NCI-H748 treated with DMSO at 0.1 percent for 48 hours (cell line): ENCODE data around the gene KLF7.
A peak's percentile ranks its signal among the peaks of the same experiment; 100 is the strongest.

Experiments
- DNase-seq: peaks from one replicate; lab custom pipeline; 2025; lab: John Stamatoyannopoulos, UW

The KLF7 gene

DNA sequence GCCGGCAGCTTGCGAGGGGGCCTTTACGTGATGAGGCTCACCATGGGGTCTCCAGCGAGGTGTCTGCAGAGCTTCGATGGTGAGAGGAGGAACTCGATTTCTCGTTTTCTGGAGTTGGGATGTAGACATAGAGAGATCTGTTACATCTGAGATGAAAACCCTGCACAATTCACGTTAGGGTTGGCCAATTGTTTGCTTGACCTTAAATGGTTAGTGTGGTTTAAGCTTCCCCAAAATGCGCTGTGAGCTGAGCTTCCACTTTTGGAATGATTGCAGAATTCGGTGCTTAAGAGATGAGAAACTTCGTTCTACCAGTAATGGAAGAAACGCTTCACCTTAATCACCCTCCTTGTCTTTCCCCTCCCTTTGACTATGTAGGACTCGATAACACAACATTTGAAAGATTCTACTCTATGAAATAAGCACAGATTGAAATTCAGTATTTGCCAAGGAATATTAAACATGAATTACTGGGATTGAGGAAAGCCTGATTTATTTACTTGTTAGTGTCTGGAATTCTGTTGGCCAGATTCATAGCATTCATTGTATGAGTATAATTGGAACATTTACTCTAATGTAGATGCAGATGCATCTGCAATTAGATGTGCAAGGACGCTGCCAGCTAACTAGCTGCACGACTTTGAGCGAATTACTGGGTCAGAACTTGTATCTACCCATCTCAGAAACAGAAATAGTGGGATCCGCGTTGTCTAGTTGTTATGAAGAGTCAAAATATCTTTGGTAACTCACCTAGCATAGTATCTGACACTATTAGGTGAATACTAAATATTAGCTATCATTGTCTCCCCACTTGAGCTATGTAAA is 1.6 kb upstream of the KLF7 start:
- no peak for DNase-seq

DNA sequence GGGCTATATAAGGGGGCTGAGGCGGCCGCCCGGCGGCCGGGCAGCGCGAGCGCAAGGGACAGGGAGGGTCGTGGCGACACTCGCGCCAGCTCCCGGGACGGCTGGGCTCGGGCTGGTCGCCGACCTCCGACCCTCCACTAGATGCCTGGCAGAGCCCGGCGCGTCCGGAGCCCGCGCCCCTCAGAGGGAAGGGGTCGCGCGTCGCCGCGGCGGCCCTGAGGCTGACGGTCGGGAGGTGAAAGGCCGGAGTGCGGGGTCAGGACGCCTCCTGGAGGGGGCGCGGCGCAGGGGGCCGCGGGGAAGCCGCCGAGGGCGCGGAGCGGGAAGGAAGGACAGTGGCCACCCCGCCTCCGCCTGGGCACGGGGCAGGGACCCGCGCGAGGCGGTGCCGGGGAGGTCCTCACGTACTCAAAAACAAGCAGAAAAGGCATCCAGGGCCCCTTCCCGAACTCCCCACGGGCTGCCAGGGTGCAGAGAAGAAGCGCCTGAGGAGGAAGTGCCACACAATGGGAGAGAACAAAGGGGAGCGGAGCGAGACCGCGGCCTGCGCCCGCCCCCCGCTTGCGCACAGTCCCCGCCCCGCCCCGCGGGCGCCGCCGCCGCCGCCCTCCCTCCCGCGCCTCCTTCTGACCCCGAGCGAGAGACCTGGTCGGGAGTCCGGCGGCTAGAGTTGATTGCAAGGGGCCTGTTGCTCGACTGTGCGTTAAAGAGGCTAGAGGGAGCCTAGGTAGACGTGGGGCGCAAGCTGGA is 776 bp upstream of the KLF7 start:
- peak; percentile 62 for DNase-seq

DNA sequence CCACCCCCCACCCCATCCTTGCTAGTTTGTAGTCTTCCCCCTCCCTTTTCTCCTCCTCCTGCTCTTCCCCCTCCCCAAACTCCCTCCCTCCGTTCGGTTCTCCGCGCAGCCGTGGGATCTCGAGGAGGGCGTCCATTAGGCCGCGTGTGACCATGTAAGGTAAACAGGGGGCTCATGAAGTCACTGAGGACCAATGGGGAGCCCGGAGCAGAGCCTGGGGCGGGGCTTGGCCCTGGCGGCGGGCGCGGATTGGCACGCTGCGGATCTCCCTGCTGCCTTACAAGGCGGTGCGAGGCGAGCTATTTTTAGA is 246 bp upstream of the KLF7 start:
- DNase-seq: peak; percentile 97

DNA sequence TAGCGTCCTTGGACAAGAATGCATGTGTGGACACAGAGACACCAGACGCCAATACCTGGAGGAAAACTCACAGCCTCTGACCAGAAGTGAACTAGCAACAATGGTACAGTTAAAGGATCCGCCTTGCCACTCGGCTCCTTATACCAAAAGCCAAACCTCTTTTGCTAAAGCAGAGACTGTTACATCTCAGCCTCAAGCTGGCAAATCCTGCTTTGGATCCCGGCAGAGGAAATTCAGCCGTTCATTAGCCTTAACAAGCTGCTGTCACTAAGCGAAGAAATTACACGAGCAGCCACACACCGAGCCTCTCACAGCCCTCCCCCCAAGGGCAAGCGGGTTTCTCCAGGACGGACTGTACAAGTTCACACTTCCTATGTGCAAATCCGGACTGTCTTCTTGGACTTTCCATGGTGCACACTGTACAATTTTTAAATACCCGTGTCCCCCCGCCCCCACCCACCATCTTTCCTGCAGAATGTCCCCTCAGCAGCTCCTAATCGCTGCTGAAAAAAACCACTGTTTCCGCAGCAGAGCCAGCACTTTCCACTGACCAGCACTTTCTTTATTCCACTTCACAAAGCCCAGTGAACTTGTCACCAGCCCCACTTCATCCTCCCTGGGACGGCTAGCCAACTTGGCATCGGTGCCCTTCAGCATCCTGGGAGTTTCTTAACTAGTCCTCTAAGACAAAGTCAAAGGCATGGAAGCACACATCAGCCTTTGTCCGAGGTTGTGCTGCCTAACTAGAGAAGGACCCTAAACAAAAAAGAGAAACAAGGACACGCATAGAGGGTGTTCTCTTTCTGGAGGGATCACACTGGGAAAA is 1.5 kb downstream of the KLF7 start:
- peak; percentile 61 for DNase-seq

DNA sequence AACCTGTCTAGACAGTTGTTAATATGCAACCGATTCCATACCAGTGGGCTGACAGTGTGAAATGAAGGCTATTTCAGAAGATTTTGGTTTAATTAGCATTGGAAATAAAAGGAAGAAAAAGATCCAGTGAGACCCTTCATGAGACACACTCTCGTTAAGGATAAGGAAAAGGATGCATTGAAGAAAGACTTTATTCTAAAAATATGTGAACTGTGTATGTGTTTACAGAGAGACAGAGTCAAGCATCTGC is 2.1 kb downstream of the KLF7 start:
- DNase-seq: no peak

DNA sequence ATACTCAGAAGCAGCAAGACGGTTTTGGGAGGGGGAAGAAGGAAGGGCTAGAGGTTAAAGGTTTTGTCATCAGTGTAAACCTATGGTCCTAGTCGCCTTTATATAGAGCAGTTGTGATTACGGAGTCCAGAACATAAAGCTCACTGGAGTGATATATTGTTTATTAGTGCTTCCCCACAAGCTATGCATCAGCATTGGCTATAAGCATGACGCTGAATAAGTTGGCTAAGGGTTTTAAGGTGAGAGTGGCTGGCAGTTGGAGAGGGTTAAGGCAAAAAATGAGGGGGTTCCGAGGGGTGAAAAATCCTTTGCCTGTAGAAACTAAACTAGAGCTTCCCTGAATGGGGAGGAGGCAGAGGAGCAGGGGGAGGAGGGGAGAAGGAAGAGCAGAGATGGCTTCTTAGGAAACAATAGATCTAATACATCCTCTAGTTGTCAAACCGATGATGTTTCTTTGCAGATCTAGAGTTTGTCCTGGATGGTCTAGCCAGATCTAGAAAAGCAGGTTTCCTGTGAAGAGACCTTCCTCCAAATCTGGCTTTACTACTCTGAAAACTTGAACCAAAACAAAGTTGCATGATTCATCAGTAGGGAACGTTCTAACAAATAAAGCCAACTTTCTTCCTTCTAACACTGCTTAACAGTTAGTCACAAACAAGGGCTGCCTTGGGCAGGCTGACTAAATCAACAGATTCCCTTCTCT is 2.5 kb downstream of the KLF7 start:
- no peak for DNase-seq

DNA sequence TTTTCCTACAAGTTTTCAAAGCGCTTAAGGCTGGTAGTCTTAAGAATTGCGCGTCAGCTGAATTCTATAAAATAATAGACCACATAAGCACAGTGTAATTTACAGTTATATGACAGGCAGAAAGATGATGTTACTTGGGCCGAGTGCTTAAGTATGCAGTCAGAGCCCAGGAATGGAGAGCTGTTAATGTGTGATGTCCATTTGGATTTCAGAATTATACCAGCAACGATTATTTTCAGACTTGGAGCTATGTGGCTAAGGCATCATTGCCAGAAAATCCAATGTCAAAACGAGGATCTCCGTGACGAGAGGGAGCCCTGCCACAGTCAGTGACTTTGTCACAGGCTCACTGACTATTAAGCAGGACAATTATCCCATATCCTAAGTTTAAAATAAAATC is 3.4 kb downstream of the KLF7 start:
- no peak for DNase-seq

DNA sequence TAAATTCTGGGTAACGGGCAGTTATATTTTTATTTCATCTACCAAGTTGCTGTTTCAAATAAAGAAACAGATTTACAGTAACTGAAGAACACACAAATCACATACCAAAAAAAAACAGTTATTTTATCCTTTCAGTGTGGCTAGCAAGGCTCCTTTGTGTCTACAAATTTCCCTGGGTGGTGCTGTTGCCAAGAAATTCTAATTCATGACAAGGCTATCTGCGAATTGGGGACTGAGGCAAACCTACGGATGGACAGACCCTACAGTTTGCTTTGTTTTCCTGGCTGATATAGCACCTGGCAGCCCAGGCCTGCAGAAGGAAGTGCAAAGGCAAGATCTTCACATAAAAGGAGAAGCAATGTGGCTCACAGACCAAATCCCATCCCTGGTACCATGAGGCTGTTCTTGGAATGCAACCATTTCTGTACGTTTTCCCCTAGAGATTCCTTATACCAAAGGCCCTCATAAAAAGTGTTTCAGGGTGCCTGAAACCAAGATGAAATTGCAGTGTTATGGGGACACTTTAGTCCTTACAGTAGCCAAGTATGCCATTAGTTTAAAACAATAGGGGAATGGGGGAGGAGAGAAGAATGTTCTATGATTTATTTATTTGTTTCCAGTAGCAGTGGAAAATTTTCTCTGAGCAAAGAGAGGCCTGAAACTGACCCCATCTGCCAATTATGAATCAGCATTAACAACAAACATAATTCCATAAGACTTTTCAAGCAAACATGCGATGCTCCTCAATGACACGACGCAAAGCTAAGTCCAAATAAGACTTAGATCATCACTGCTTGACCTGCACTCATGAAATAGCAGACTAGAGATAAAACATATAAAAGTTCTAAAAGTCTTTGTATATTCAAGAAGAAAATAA is 4.3 kb downstream of the KLF7 start:
- no peak for DNase-seq

DNA sequence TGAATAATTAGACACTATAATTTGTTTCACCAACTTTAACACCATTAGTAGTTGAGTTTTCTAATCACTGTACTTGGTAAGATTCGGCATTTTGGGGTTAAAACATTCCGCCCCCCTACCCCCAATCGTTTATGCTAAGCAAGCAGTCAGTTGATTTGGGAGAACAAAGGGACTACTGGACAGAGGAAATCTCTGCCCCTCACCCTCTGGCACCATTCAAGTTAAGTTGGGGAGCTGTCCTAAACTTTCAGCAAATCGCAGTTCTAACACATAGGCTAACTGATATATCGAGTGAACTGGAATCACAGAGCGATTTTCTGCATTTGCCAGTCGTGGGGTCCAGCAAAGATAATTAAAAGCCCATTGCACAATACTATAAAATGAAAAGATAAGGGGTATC is 5.6 kb downstream of the KLF7 start:
- DNase-seq: no peak

DNA sequence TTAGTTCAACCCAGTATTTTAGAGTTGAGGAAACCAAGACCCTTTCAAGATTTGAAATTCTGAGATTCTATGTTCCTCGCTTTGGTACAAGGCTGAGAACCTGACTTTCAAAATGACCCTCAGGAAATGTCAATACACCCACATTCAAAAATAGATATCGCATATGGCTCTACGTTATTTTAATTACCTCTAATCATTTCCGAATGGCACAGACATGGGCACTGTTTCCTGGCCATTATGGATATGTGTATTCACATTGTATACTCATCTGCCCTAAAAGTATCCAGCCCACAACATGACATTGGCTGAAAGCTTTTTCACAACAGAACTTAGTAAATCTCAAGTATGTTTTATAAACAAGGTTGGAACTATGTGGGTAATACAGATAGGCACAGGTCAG is 6.7 kb downstream of the KLF7 start:
- DNase-seq: no peak

DNA sequence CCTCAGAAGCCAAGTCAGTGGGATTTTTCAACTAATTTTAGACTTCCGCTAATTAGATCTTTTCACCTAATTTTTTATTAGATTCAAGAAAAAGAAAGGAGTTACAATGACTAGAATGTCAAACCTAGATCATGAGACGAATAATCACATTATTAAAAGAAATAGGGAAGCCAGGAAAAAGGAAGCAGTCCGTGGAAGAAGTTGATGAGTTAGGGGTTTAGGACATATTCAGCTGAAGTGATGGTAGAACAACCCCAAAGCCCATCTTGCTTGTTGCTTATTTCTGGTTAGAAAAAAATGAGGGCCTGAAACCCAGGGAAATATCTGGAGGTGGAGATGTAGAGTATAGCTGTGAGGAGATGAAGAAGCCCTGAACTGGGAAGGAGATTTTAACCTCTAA is 8.0 kb downstream of the KLF7 start:
- no peak for DNase-seq

DNA sequence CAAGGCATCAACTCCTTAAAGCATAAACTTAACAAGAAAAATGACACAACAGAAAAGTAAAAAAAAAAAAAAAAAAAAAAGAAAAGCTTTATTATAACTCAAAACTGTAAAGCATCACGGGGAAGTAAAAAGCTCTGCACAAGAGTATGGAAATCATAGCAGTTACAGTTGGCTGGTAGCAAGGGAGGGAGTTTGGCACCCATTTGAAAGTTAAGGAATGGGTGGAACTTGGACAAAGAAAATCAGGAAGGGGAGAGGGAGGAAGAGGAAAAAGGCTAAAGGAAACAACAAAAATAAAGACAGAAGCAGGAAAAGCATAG is 8.6 kb downstream of the KLF7 start:
- DNase-seq: no peak

DNA sequence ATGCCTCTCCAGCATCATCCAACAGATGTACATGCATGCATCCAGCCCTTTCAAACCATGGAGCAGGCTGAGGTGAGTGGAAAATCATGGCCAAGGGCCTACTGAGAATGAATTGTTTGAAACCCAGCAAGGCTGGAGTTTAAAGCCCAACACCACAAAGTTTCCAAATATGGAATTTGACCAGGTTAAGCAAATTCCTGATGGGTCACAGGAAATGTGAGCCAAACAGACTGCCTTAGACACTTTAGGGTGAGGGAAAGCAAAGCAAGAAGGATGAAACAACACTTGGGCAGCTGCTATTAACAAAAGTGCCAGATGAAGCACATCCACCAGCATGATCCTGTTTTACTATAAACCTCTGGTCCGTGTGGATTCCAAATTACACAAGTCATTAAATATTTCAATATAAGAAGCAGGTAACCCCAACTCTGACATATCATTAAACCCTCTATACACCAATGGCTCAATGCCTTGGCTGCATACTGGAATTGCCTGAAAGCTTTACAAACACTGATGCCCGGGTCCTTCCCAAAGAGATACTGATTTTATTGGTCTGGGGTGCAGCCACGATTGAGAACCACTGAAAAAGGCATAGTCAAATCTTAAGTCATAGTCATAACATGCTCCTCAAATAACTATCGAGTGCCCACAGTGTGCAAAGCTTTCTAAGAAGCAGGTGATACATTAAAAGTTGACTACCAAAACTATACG is 9.1 kb downstream of the KLF7 start:
- no peak for DNase-seq

DNA sequence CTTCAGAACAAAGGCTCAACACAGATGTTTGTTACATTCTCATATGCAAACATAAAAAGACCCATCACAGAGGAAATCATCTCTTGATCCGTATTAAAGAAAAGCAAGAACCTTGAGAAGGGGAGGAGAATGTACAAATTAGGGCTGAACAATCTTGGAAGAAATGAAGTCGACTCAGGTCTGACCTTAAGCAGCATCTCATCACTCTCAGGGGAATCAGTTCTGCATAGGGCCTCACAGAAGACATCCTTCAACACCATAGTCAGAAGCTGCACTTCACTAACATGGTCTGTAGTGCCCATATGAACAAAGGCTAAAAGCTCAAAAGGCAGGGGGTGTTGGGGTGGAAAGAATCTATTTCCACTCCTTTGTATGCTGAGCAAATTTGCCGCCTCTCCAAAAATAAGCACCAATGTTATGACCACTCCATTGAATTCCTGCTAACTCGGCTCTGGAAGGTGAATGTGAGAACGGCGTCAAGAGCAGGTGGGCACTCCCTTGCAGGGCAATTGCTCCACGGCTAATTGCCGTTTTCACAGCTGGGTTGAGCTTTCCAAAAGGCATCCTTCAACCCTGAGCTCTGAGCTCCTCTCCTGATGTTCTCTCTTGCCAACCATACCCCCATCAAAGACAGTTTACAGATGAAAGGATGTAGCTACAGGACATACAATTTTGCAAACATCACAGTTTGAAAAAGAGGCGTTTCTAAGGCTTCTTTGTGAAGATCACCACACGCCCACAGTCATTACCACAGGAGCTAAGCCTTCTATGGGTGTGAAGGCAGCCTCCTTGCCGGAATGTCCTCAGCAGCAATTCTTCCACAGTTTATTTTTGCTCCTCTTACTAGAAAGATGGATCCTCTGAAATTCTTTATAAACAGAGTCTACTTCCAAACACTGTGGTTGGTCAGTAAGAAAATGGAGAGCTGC is 10.0 kb downstream of the KLF7 start:
- DNase-seq: peak; percentile 49

DNA sequence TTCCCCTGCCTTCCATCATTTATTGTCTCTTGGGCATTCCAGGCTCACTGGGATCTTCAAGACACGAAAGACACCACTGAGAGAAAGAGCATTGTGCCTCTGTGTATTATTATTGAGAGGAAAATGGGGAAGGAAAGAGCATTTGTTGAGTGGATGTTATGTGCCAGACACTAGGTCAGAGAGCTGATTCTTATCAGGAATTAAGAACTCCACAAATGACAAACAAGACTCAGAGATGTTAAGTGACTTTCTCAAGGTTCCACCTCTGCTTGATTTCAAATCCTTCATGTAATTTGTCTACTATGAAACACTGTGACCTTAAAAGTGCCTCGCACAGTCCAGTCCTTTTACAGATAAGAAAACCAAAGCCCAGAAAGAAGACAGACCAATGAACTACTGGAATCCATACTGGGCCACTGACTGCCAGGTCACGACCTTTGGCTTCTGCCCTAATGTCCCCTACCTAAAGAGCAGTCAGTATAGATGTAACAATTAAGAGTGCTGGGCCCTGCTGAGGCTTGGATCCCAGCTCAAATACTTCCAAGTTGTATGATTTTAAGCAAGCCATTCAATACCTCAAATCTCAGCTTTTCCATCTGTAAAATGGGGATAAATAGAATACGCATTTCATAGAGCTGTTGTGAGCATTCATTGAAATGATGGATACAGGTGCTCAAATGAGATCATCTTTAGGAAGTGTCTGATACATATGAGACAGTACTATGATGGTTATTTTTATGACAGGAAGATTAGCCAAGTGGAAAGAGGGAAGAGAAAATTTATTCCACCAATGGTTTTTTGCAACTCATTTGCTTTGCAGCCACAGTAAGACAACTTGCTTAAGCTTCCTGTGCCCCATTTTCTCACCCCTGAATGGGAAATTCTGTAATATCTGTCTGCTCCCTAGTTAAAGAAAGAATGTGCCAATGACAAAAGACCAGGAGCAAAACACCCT is 10.9 kb downstream of the KLF7 start:
- DNase-seq: no peak

DNA sequence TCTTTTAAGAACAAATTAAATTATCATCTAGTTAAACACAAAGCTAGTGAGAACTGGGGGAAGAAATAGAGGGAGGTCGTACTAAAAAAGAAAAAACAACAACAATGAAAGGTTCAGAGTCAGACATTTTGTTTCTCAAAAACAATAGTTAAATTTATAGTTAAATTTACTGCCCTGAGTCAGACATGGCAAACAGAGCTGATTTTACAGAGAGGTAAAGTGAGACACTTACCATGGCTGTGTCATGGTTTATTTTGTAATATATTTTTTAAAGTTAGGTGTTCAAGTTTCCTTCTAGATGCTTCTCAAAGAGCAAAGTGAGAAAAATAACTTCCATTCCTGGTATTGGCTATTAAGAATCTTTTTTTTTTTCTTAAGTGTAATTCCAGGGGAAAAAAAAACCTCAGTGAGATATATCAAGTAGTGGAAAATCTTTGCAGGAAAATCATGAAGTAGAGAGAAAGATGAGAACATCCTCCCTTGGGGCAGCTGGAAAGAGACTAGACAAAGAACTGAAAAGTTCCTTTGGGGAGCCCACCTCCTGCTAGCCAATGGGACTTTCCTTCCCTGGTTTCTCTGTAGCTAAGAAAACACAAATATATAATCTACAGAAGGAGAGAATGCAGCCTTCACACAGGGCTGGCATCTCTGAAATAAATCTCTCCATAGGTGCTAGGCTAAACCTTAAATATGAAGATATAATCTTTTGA is 12.3 kb downstream of the KLF7 start:
- DNase-seq: no peak

DNA sequence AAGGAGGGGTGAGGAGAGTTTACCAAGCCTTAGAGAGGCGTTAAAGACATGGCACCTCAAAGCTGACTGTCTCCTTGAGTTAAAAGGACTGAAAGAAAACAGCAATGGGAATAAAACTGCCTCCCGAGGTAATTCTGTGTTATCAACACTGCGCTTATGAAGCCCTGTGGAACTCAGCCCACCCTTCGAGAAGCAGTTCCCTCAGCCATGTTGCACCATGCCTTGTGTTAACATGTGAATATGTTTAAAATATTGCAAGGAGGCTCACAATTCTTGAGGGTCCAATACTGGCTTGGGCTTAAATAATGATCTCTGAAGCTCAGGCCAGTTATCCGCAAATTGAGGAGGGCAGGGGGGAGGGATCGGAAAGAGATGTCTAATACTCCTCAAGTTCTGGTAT is 14.7 kb downstream of the KLF7 start:
- no peak for DNase-seq

DNA sequence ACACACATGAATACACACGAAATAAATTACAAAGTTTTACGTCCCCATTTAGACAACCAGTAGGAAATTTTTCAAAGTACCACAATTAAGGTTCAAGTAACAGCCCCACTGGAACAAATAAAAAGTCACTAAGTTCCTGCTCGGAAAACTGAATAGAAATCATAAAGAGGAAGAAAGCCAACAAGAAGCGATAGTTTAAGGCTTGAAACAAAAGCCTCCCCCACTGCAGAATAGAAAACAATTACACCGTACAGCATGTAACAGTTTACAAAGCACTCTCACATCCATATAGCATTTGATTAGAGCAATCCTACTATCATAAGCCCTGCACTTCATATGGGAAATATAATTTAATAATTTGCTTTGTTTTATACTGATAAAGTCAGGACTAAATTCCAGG is 15.5 kb downstream of the KLF7 start:
- no peak for DNase-seq
